ENCODE data around the gene SMIM41.

SMIM41 gene

GRCh38 chr12:52050758-52051541, 28.6 kb upstream of the SMIM41 start, which contains the start of gene NR4A1:
TSS of gene NR4A1 (plus strand) at chr12:52051442. CDS start at chr12:52054329, 2,887 bp downstream.
- DNase-seq = peak; percentile 92

- no peak for DNase-seq
Observed at GRCh38 chr12:52052468-52053186, 26.9 kb upstream of the SMIM41 start.

- no peak for DNase-seq
Observed at GRCh38 chr12:52053536-52054209, 25.8 kb upstream of the SMIM41 start.

GRCh38 chr12:52054231-52054832, 25.2 kb upstream of the SMIM41 start:
- no peak for DNase-seq

GRCh38 chr12:52054833-52055730, 24.4 kb upstream of the SMIM41 start:
- no peak for DNase-seq

GRCh38 chr12:52055731-52056711, 23.5 kb upstream of the SMIM41 start:
- DNase-seq = no peak

GRCh38 chr12:52056801-52057637, 22.5 kb upstream of the SMIM41 start:
- no peak for DNase-seq

GRCh38 chr12:52057638-52058576, 21.6 kb upstream of the SMIM41 start:
- no peak for DNase-seq

GRCh38 chr12:52058631-52059361, 20.7 kb upstream of the SMIM41 start:
- DNase-seq = no peak

- DNase-seq = no peak
Observed at GRCh38 chr12:52059582-52060497, 19.7 kb upstream of the SMIM41 start.

- DNase-seq = no peak
Observed at GRCh38 chr12:52060498-52061177, 18.9 kb upstream of the SMIM41 start.

GRCh38 chr12:52061470-52062166, 17.9 kb upstream of the SMIM41 start:
- no peak for DNase-seq

GRCh38 chr12:52062167-52063081, 17.1 kb upstream of the SMIM41 start:
- no peak for DNase-seq
